ENCODE measurements around the gene ATP6V1F.

Gene ATP6V1F

DNA sequence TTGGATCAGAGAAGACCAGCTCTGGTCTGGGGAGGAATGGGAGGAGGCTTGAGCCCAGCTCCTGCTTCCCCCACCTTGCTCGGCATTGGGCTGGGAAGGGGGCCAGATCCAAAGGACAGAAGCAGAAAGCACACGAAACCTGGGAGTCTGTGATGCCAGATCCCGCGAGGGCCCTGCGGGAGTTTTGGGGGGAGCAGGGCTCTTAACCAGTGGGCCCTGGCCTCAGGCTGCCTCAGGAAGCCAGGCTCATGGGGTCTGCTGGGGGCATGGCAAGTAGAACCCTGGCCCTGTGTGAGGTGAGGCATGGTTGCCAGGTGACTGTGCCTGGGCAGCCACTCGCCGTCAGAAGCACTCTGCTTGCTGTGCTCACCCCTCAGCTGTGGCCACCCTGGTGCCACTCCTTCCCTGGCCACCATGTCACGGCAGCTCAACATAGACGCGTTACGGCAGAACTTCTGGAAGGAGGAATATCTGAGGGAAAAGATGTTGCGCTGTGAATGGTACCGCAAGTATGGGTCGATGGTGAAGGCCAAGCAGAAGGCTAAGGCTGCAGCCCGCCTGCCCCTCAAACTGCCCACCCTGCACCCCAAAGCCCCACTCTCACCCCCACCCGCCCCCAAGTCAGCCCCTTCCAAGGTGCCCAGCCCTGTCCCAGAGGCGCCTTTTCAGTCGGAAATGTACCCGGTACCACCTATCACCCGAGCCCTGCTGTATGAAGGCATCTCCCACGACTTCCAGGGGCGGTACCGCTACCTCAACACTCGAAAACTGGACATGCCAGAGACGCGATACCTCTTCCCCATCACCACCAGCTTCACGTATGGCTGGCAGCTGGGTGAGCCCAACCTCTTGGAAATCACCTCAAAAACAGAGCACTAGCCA, 3.6 kb downstream of the ATP6V1F start:
- FAIRE-seq, result no peak
- DNase-seq (ENCODE audit: insufficient read length), result no peak
- TF ChIP-seq TAF1 (IDR thresholded peaks at IDR 0.05; ENCODE audit: borderline replicate concordance, low read depth, low read length) (no peak), POLR2A (IDR thresholded peaks at IDR 0.05; ENCODE audit: low read depth, low read length) (no peak), POLR2AphosphoS5 (IDR thresholded peaks at IDR 0.05; ENCODE audit: low read depth, low read length) (no peak)

DNA sequence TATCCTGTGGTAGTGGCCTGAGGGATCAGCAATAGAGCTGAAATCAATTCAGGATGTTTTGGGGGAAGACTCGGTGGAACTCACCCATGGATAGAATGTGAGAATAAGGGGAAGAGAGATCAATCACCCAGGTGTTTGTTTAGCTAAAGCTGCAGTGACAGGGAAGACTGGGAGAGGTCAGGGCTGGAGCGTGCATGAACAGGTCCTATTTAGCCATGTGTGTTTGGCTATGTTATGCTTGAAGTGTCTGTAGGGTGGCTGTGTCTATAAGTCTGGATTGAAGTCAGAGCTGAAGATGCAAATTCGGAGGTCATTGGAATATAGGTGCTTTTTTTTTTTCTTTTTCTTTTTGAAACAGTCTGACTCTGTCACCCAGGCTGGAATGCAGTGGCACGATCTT, 4.6 kb downstream of the ATP6V1F start:
- TF ChIP-seq POLR2A (IDR thresholded peaks at IDR 0.05; ENCODE audit: low read depth, low read length) (no peak), POLR2AphosphoS5 (IDR thresholded peaks at IDR 0.05; ENCODE audit: low read depth, low read length) (no peak), TAF1 (IDR thresholded peaks at IDR 0.05; ENCODE audit: borderline replicate concordance, low read depth, low read length) (no peak)
- FAIRE-seq (no peak), DNase-seq (ENCODE audit: insufficient read length) (no peak)

DNA sequence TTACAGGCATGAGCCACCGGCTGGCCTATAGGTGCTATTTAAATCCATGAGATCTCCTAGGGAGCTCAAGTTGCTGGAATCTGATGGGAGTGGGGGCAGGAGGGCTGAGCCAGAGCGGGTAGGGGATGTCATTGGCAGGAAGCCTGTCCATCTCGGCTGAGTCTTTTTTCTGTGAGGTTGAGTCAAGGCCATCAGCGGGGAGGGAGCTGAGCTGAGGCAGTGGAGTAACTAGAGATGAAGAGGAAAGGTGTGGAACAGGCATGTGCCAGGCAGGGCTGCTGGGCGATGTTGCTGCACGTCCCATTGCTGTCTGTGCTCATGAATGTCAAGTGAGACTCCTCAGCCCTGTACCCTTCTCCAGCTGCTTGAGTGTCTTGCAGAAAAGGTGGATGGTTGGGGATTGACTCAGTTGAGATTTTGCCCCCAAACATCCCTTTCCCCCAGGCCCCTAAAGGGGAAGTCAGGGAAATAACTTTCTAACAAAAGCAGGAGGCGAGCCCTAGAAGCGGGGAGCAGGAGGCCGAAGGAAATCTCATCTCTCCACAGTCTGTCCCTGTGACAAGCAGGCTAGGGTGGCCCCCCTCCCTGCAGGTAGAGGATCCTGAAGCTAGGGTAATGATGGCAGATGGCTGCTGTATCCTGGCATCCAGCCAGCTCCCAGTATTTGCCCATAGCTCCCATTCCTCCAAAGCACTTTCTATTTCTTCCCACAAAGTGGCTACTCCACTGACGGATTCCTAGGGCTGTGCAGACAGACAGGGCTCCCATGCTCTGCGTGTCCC, 5.4 kb downstream of the ATP6V1F start:
- DNase-seq (ENCODE audit: insufficient read length) (no peak), FAIRE-seq (no peak)
- TF ChIP-seq TAF1 (IDR thresholded peaks at IDR 0.05; ENCODE audit: borderline replicate concordance, low read depth, low read length) (no peak), POLR2AphosphoS5 (IDR thresholded peaks at IDR 0.05; ENCODE audit: low read depth, low read length) (no peak), POLR2A (IDR thresholded peaks at IDR 0.05; ENCODE audit: low read depth, low read length) (no peak)

DNA sequence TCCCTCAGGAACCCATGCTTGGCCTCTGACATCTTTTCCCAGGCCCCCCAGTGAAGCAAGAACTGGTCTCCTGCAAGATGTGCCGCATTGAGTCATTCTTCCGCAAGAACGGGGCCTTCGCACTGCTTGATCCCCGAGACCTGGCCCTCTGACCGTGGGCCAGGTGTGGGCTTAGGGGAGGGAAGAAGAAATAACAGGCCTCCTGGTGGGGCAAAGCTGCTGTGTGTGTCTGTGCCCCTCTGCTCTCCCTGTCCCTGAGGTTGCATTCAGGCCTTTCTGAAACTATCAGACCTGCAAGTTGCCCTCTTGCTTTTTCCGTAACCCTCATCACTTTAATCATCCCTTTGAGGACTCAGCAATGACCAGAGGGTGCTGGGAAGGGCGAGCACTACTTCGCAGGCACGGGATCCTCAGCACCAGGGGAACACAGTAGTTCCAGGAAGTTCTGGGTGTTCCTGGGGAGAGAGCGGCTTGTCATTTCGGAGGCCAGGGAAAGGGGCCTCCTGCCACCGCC, 6.0 kb downstream of the ATP6V1F start:
- TF ChIP-seq POLR2A (IDR thresholded peaks at IDR 0.05; ENCODE audit: low read depth, low read length) (no peak), POLR2AphosphoS5 (IDR thresholded peaks at IDR 0.05; ENCODE audit: low read depth, low read length) (no peak), TAF1 (IDR thresholded peaks at IDR 0.05; ENCODE audit: borderline replicate concordance, low read depth, low read length) (no peak)
- FAIRE-seq (no peak), DNase-seq (ENCODE audit: insufficient read length) (no peak)

DNA sequence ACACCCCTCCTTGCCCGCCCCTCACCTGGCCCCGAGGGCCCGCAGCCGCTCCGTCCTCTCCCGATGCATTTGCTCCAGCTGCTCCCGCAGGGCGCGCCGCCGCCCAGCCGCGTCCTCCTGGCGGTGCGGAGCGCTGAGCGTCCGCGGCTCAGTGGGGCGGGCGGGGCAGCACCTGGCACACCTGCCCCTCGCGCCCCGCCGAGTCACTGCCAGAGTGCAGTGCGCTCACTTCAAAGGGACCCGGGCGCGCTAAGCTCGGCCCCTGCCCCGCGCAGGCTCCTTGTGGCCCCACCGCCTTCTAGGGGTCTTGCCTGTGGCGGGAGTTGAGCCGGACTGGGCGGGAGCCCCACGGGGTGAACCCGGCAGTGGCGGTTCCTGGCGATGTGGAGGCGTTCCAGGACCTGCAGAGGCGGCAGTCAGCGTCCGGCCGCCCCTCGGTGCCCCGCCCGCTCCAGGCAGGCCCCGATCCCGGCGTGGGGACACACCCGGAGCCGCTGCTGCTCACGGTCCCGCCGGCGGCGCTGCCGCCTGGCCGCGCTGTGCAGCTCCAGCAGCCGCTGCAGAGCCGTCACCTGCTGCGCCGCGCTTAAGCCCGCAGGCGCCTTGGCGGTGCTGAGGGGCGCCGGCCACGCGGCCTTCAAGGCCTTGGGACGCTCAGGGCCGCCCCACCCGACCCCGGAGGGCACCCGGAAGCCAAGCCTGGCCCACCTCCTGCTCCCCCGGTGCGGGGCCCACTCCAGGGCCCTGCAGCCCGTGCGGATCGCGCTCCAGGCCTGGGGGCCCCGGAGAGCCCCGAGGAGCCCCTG, 6.7 kb downstream of the ATP6V1F start:
- no peak for TF ChIP-seq POLR2A (IDR thresholded peaks at IDR 0.05; ENCODE audit: low read depth, low read length)
- no peak for TF ChIP-seq POLR2AphosphoS5 (IDR thresholded peaks at IDR 0.05; ENCODE audit: low read depth, low read length)
- no peak for TF ChIP-seq TAF1 (IDR thresholded peaks at IDR 0.05; ENCODE audit: borderline replicate concordance, low read depth, low read length)
- peak; percentile 69 for DNase-seq (ENCODE audit: insufficient read length)
- FAIRE-seq, result peak; percentile 56

DNA sequence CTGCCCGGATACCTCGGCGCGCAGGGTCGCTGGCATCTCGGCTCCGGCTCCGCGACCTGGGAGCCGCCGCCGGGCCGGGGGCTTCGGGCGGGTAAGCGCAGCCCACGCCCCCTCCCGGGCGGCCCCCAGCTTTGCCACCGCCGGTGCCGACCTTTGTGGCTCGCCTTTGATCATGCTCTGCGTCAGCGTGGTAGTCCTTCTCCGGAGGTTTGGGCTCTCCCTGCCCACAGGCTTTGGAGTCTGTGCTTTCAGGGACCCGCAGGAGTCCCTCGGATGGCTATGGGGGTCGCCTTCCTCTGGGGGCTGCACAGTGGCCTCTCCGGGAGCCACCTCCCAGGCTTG, 7.3 kb downstream of the ATP6V1F start:
- TF ChIP-seq POLR2AphosphoS5 (IDR thresholded peaks at IDR 0.05; ENCODE audit: low read depth, low read length) (no peak), POLR2A (IDR thresholded peaks at IDR 0.05; ENCODE audit: low read depth, low read length) (no peak), TAF1 (IDR thresholded peaks at IDR 0.05; ENCODE audit: borderline replicate concordance, low read depth, low read length) (no peak)
- no peak for DNase-seq (ENCODE audit: insufficient read length)
- FAIRE-seq, result no peak

DNA sequence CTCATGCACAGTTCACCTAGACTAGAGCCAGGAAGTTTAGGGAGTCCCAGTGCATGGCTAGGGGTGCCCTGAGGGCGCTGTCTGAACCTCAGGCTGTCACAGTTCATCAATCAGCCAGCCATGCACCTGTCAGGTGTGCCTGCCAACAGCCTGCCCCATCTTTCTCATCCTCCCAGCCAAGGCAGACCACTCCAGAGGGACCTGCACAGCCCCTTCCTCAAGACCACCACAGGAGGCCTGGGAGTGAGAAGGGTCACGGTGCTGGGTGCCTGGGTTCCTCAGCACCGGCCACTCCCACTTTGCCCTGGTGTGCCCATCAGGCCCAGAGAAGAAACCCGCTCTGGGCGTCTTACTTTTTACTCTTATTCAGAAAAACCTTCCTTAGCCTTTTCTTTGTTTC, 8.4 kb downstream of the ATP6V1F start:
- TF ChIP-seq TAF1 (IDR thresholded peaks at IDR 0.05; ENCODE audit: borderline replicate concordance, low read depth, low read length), result no peak
- TF ChIP-seq POLR2A (IDR thresholded peaks at IDR 0.05; ENCODE audit: low read depth, low read length), result no peak
- TF ChIP-seq POLR2AphosphoS5 (IDR thresholded peaks at IDR 0.05; ENCODE audit: low read depth, low read length), result no peak
- FAIRE-seq (no peak), DNase-seq (ENCODE audit: insufficient read length) (no peak)

DNA sequence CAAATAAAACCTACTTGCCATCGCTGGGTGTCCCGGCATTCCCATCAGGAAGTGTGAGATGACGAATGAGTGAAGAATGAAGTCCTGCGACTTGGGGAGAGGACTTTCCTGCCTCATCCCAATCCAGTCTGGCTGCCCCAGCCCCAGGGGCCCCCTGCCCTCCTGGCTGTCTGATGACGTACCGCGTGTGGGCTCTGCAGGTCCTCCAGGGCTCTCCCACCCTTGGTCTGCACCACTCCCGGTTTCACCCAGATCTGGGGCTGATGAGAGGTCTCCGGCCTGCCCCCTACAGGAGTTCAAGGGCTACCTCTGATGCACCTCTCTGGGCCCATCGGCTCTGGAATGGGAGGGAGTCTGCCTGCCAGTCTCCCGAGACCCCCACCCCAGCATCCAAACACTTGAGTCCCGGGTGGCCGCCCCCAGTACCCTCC, 9.8 kb downstream of the ATP6V1F start:
- no peak for DNase-seq (ENCODE audit: insufficient read length)
- no peak for FAIRE-seq
- no peak for TF ChIP-seq TAF1 (IDR thresholded peaks at IDR 0.05; ENCODE audit: borderline replicate concordance, low read depth, low read length)
- TF ChIP-seq POLR2A (IDR thresholded peaks at IDR 0.05; ENCODE audit: low read depth, low read length), result no peak
- TF ChIP-seq POLR2AphosphoS5 (IDR thresholded peaks at IDR 0.05; ENCODE audit: low read depth, low read length), result no peak

DNA sequence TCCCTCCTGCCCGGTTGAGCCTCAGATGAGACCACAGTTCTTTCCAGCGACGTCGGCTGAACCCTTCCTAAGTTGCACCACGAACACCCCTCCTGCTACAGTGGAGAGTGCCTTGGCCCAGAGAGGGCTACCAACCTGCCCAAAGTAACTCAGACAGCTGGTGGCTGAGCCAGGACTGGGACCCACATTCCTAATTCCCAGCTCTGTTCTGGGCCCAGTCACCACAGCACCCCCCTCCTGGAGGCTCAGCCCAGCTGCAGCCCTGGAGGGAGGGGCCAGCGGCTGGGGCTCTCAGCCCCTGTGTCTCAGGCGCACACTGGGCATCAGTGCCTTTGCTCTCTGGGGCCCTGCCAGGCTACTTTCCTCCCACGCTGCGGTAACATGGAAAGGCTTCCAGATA, 10.6 kb downstream of the ATP6V1F start:
- TF ChIP-seq POLR2A (IDR thresholded peaks at IDR 0.05; ENCODE audit: low read depth, low read length) (no peak), TAF1 (IDR thresholded peaks at IDR 0.05; ENCODE audit: borderline replicate concordance, low read depth, low read length) (no peak), POLR2AphosphoS5 (IDR thresholded peaks at IDR 0.05; ENCODE audit: low read depth, low read length) (no peak)
- FAIRE-seq (no peak), DNase-seq (ENCODE audit: insufficient read length) (no peak)

DNA sequence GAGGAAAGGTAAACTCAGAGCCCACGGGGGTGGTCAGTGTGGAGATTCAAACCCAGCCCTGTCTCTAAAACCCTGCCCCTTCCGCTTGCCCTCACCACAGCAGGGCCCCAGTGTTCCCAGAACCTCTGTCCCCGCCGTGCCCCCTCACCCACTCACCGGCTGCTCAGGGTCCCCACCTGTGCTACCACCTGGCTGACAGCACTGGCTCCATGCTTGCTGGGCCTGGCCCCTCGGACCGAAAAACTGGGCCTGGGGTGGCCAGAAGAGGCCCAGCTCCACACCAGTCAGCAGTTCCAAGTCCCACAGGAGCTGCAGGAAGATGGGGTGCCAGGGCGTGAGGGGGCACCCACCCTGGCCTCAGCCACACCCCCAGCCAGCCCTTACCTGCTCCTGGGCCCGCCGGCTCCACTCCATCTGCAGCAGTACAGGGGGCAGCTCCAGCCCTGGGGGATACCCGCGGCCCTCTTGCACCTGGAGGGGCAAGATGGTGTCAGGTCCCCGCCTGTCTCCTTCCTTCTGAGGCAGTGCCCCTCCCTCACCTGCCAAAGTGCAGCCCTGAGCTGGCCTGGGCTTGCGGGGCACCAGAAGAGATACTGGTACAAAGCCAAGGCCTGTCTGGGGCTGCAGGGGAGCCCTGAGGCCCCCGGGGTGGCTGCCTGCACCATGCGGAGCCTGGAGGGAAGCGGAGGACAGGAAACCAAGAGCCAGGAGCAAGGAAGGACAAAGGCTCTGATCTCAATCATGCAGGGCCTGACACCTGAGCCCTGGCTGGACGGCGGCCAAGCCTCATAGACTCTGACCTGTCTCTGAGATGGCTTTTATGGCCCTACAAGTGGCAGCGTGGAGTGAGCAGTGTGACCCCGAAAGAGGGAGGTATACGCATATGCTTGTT, 11.7 kb downstream of the ATP6V1F start:
- FAIRE-seq, result no peak
- no peak for TF ChIP-seq POLR2AphosphoS5 (IDR thresholded peaks at IDR 0.05; ENCODE audit: low read depth, low read length)
- DNase-seq (ENCODE audit: insufficient read length), result no peak

All from GM12892 (cell line).